ENCODE measurements around the gene MOB3B.

MOB3B gene

GRCh38 chr9:27353166-27353473 is 176.5 kb downstream of the MOB3B start:
- Mint-ChIP-seq H3K4me1 (peaks cover 25% of the 10 kb centered on the region), H3K9me3 (no peaks in the 10 kb centered on the region), H3K27me3 (ENCODE audit: low read depth, poor library complexity) (no peaks in the 10 kb centered on the region), H3K4me3 (no peak overlapping the region), H3K27ac (no peak overlapping the region), H3K36me3 (ENCODE audit: low read depth) (peaks cover 41% of the 10 kb centered on the region)
- no peak for DNase-seq
- TF ChIP-seq CTCF (IDR thresholded peaks at IDR 0.05), result no peak

GRCh38 chr9:27352457-27353165 is 177.0 kb downstream of the MOB3B start:
- Mint-ChIP-seq H3K27me3 (ENCODE audit: low read depth, poor library complexity) (no peaks in the 10 kb centered on the region), H3K4me3 (no peak overlapping the region), H3K36me3 (ENCODE audit: low read depth) (peaks cover 44% of the 10 kb centered on the region), H3K27ac (no peak overlapping the region), H3K4me1 (peaks cover 30% of the 10 kb centered on the region), H3K9me3 (no peaks in the 10 kb centered on the region)
- TF ChIP-seq CTCF (IDR thresholded peaks at IDR 0.05), result no peak
- no peak for DNase-seq

- DNase-seq, result no peak
- peaks cover 20% of the 10 kb centered on the region for H3K4me1 Mint-ChIP-seq
- no peak overlapping the region for H3K27ac Mint-ChIP-seq
- H3K4me3 Mint-ChIP-seq, result no peak overlapping the region
- peaks cover 36% of the 10 kb centered on the region for H3K36me3 Mint-ChIP-seq (ENCODE audit: low read depth)
- H3K9me3 Mint-ChIP-seq, result no peaks in the 10 kb centered on the region
- TF ChIP-seq CTCF (IDR thresholded peaks at IDR 0.05), result no peak
- no peaks in the 10 kb centered on the region for H3K27me3 Mint-ChIP-seq (ENCODE audit: low read depth, poor library complexity)
Measured at GRCh38 chr9:27351438-27351837, 178.2 kb downstream of the MOB3B start.

GRCh38 chr9:27350382-27350976 is 179.1 kb downstream of the MOB3B start:
- H3K4me3 Mint-ChIP-seq, result no peak overlapping the region
- no peaks in the 10 kb centered on the region for H3K27me3 Mint-ChIP-seq (ENCODE audit: low read depth, poor library complexity)
- peaks cover 2% of the 10 kb centered on the region for H3K9me3 Mint-ChIP-seq
- H3K4me1 Mint-ChIP-seq, result peaks cover 19% of the 10 kb centered on the region
- H3K36me3 Mint-ChIP-seq (ENCODE audit: low read depth), result peaks cover 39% of the 10 kb centered on the region
- DNase-seq, result no peak
- no peak for TF ChIP-seq CTCF (IDR thresholded peaks at IDR 0.05)
- no peak overlapping the region for H3K27ac Mint-ChIP-seq

- Mint-ChIP-seq H3K4me1 (peaks cover 19% of the 10 kb centered on the region), H3K9me3 (peaks cover 4% of the 10 kb centered on the region), H3K4me3 (no peak overlapping the region), H3K27me3 (ENCODE audit: low read depth, poor library complexity) (no peaks in the 10 kb centered on the region), H3K27ac (no peak overlapping the region), H3K36me3 (ENCODE audit: low read depth) (peaks cover 41% of the 10 kb centered on the region)
- TF ChIP-seq CTCF (IDR thresholded peaks at IDR 0.05), result no peak
- no peak for DNase-seq
Measured at GRCh38 chr9:27349698-27350080, 179.9 kb downstream of the MOB3B start.

All from nephron progenitor cell (in vitro differentiated cells).